ES-I3 (cell line): ENCODE data around the gene AREL1.

Source experiments
- H3K36me3 ChIP-seq: 2 replicates; pipeline ENCODE4 v1.6.1; 2013; ENCODE audit warnings: mild to moderate bottlenecking, low read length, control low read depth, moderate library complexity; ENCODE audit not compliant: insufficient read depth
- H3K4me1 ChIP-seq: 2 replicates; pipeline ENCODE4 v1.6.1; 2013; ENCODE audit warnings: mild to moderate bottlenecking, control low read depth, low read length; ENCODE audit not compliant: insufficient read depth
- H3K9ac ChIP-seq: 2 replicates; pipeline ENCODE4 v1.6.1; 2013; ENCODE audit warnings: low read depth, mild to moderate bottlenecking, low read length, moderate library complexity
- H3K9me3 ChIP-seq: 2 replicates; pipeline ENCODE4 v1.6.1; 2013; ENCODE audit warnings: mild to moderate bottlenecking, low read length, moderate library complexity; ENCODE audit not compliant: control insufficient read depth, insufficient read depth

The AREL1 gene

DNA sequence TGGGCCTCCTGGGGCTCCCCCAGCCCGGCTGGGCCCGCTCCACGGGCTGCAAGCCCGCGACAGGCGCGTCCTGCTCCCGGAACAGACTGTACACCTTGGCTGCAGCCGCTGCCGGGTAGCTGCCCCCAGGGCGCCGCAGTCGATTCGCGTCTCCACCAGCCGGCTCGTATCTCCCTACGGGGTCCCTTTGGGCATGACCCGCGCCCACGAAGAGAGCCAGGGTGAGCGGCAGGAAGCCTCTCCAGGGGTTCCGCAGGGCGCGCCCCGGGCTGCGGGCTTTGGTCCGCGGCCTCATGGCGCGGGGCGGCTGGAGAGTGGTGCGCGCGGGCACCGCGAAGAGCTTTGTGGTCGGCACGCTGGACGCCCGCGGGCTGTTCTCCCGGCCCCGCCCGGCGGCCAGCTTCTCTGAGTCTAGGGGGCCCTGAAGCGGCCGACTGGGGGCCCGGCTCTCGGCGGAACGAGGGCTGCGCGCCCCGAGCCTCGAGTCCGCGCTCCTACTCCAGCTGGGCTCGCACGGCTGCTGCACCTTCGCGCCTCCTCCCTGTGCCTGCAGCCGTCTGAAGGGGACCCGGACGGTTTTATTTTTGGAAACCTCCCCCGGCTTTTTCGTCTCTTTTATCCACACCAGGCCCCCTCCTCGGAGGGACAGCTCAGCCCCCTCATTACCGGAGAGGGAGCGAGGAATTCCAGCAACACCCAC lies 101.1 kb downstream of the AREL1 start, which contains the start of gene LTBP2:
Gene LTBP2, minus strand, starts transcription at position 588 of the 700 bp plus-strand sequence. Its CDS starts 293 bp downstream, at position 295.
- peaks cover 6% of the 10 kb centered on the region for H3K4me1 ChIP-seq
- no peaks in the 10 kb centered on the region for H3K36me3 ChIP-seq
- no peaks in the 10 kb centered on the region; the same call in 1 of the 2 replicates for H3K9me3 ChIP-seq
- peak within 1 kb of the TSS; percentile 75 for H3K9ac ChIP-seq
